Gastroesophageal sphincter (tissue), 4 donors: Measurements from ENCODE around the gene TCEAL4. TPM values are rescaled to one million over a fixed set of nuclear protein-coding genes. Genes with fewer than 3 reads are reported as not detected.
A peak's percentile ranks its signal among the peaks of the same experiment; 100 is the strongest.

Source experiments
- ATAC-seq: fragments of 150-250 bp; one replicate; pipeline ENCODE4 v1.9.1; 2016; ENCODE audit warnings: mild to moderate bottlenecking, moderate library complexity
- H3K27ac ChIP-seq, 4 donors: fragments of 200-600 bp; sonication (generic) in 3 of 4; 1 replicate in 3 of 4; 2 replicates in 1 of 4; pipeline ENCODE4 v1.5.1; 2016 to 2019
- H3K27me3 ChIP-seq: fragments of 200-600 bp; sonication (generic); one replicate; pipeline ENCODE4 v1.5.1; 2019
- H3K36me3 ChIP-seq, 2 donors: fragments of 200-600 bp; sonication (generic); one replicate each; pipeline ENCODE4 v1.5.1; 2019; ENCODE audit warnings: control low read depth in 1 of 2
- H3K4me1 ChIP-seq, 3 donors: fragments of 200-600 bp; sonication (generic); 1 replicate in 2 of 3; 2 replicates in 1 of 3; pipeline ENCODE4 v1.5.1; 2016 to 2019; ENCODE audit warnings: control low read depth in 2 of 3
- H3K4me3 ChIP-seq, 2 donors: fragments of 200-600 bp; sonication (generic); one replicate each; pipeline ENCODE4 v1.5.1; 2019; ENCODE audit warnings: mild to moderate bottlenecking in 1 of 2, moderate library complexity in 1 of 2
- H3K9me3 ChIP-seq, 3 donors: fragments of 200-600 bp; sonication (generic); one replicate each; pipeline ENCODE4 v1.5.1; 2017 to 2019; ENCODE audit warnings: control low read depth in 2 of 3
- CTCF ChIP-seq, 4 experiments: fragments of 200-600 bp in 2 of 4; fragments of 450-650 bp in 2 of 4; sonication (generic) in 1 of 4; IDR thresholded peaks; one replicate each; pipeline ENCODE4 v1.5.1; 2017 to 2019; ENCODE audit warnings: antibody characterized with exemption in 4 of 4, mild to moderate bottlenecking in 2 of 4, moderate library complexity in 2 of 4
- EP300 ChIP-seq: sonication (generic); formaldehyde crosslinking; IDR thresholded peaks from one replicate; pipeline ENCODE4 v1.6.1; 2017; ENCODE audit warnings: antibody characterized with exemption, mild to moderate bottlenecking
- POLR2A ChIP-seq, 2 donors: fragments of 450-650 bp; IDR thresholded peaks; one replicate each; pipeline ENCODE4 v1.6.1; 2017; ENCODE audit warnings: antibody characterized with exemption in 2 of 2, mild to moderate bottlenecking in 2 of 2, moderate library complexity in 1 of 2
- POLR2AphosphoS5 ChIP-seq: sonication (generic); formaldehyde crosslinking; IDR thresholded peaks from one replicate; pipeline ENCODE4 v1.6.1; 2017; ENCODE audit warnings: antibody characterized with exemption
- WGBS, 2 donors: methylation state at CpG; one replicate each; pipeline ENCODE4 v1.1.5; 2018; ENCODE audit warnings: low coverage in 1 of 2; 5-methylcytosine and 5-hydroxymethylcytosine counted together
- total RNA-seq, 4 donors: library from RNA; depleted of rRNA; stranded (reverse); fragments of >200 nt; gene quantifications; one replicate each; pipeline ENCODE4 v1.1.0, GENCODE V29; 2016

The TCEAL4 gene
- total RNA-seq, 4 donors from 2014 or later, result 424 to 874 (median 497) TPM

- Histone ChIP-seq H3K27ac (peak overlapping the region in 2 of 4 donors; percentile 19 to 51), H3K4me3 (peak overlapping the region; percentile 68 to 70), H3K27me3 (no peaks in the 10 kb centered on the region), H3K4me1 (peaks cover 0 to 33% (median 0%) of the 10 kb centered on the region in 3 donors), H3K36me3 (no peaks in the 10 kb centered on the region), H3K9me3 (no peaks in the 10 kb centered on the region)
- TF ChIP-seq EP300 (no peak), POLR2AphosphoS5 (no peak)
- ATAC-seq, result no peak
- no CpG with 5 or more reads among the region's 5 CpGs for WGBS, 2 donors
Measured at GRCh38 chrX:103631145-103631544, 45.8 kb downstream of the TCEAL4 start.

GRCh38 chrX:103635436-103635835, 50.1 kb downstream of the TCEAL4 start:
- no peak overlapping the region for H3K4me3 ChIP-seq
- H3K27me3 ChIP-seq, result no peaks in the 10 kb centered on the region
- H3K4me1 ChIP-seq, result peaks cover 0 to 14% (median 0%) of the 10 kb centered on the region in 3 donors
- no peak for ATAC-seq
- no peak for TF ChIP-seq POLR2A (IDR thresholded peaks at IDR 0.05)
- no peak for TF ChIP-seq EP300
- no peak for TF ChIP-seq POLR2AphosphoS5
- TF ChIP-seq CTCF (IDR thresholded peaks at IDR 0.05), result no peak
- no peak overlapping the region for H3K27ac ChIP-seq
- H3K36me3 ChIP-seq, result no peaks in the 10 kb centered on the region
- no peaks in the 10 kb centered on the region for H3K9me3 ChIP-seq
- 53 to 89% methylated on average over 1 to 2 of the region's 2 CpGs for WGBS, 2 donors

Other genes starting within 250 kb of the TCEAL4 start
- 10 to 100 TPM; 52.9 to 86.7 (median 78.3) TPM for gene TCEAL9, start 229.0 kb upstream of the TCEAL4 start, total RNA-seq
- gene BEX3, start 209.0 kb upstream of the TCEAL4 start, total RNA-seq, result 100 to 1,000 TPM; 117 to 215 (median 167) TPM
- gene RAB40A, start 66.0 kb upstream of the TCEAL4 start, total RNA-seq, result 1 to 10 TPM; 1.3 to 8.9 (median 4.6) TPM
- 100 to 1,000 TPM in 3 of 4 donors, 10 to 100 TPM in 1; 99.6 to 257 (median 175) TPM for gene TCEAL3, start 22.4 kb downstream of the TCEAL4 start, total RNA-seq
- 100 to 1,000 TPM; 177 to 424 (median 237) TPM for gene TCEAL1, start 43.5 kb downstream of the TCEAL4 start, total RNA-seq
- 100 to 1,000 TPM; 338 to 631 (median 467) TPM for gene MORF4L2, start 101.2 kb downstream of the TCEAL4 start, total RNA-seq
- not detected for gene TMEM31, start 125.4 kb downstream of the TCEAL4 start, total RNA-seq
- gene PLP1, start 191.3 kb downstream of the TCEAL4 start, total RNA-seq, result 10 to 100 TPM; 20.3 to 51.5 (median 33.0) TPM
- gene RAB9B, start 246.7 kb downstream of the TCEAL4 start, total RNA-seq, result 10 to 100 TPM in 3 of 4 donors, 1 to 10 TPM in 1; 9.4 to 25.4 (median 13.0) TPM